Glomerular visceral epithelial cell (primary cell): ENCODE measurements around the gene DLX2.

Experiments used
- DNase-seq: peaks from one replicate; pipeline ENCODE4 v3.0.0-alpha.2; 2016; ENCODE audit errors: extremely low spot score

DLX2 gene

GRCh38 chr2:172107690-172108586 is 5.2 kb upstream of the DLX2 start:
- no peak for DNase-seq

GRCh38 chr2:172106108-172106961 is 3.6 kb upstream of the DLX2 start:
- no peak for DNase-seq

- DNase-seq = no peak
These were observed 2.9 kb upstream of the DLX2 start for GRCh38 chr2:172105471-172106107.

- DNase-seq = peak; percentile 90
These were observed 972 bp upstream of the DLX2 start for GRCh38 chr2:172103471-172104272.

DNA sequence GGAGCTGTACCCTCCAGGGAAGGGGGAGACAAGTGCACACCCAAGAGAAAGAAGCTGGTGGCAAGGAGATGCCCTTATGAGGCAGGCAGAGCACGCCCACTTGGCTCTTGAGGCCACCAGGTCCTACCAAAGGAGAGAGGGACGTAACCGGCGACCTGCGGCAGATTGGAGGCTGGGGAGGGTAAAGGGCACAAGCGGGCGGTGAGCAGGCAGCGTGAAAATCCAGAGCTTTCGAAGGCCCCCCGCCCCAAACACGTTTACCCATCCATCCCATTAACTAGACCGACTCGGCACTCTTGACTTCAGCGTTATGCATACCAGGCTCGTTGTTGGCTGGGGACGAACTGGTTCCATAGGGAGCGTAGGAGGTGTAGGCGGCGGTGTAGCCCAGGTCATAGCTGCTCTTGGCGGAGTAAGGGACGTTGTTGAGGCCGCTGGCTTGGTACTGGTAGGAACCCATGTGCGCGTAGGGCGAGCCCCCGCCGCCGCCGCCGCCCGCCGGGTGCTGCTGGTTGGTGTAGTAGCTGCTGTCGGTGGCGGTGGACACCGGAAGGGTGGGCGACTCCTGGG is 794 bp downstream of the DLX2 start:
- no peak for DNase-seq

DNA sequence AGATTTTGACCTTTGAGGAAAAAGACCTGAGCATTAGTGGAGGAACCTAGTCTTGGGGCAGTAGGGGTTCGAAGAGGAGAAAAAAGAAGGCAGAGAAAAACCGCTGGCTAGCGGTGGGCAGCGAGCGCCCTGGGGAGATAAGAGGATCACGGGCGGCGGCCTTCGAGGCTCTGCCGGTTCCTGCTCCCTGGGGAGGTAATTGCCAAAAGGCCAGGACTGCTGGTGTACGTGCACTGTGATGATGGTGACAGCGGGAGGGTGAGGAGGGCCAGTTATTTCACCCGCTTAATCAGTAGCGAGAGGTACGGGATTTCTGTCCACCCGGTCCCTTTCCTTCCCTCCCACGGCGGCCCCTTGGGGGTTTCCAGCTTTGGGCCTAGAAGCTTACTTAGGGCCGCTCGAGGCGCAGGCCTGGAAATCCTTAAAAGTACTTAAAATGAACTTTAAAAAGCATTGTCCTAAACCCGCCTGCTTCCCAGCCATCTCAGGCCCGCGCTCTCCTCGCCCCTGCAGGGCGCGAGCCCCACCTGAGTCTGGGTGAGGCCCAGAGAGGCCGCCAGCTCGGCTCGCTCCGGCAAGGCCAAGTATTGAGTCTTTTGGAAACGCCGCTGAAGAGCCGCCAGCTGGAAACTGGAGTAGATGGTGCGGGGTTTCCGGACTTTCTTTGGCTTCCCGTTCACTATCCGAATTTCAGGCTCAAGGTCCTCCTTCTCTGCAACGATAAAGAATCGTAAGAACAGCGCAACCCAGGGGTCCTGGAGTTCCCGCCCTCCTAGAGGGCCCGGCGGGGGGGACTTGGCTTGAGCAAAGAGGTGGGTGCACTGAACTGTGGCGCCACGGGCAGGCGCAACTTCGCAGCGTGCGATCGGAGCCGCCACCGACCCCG is 1.5 kb downstream of the DLX2 start:
- no peak for DNase-seq

DNA sequence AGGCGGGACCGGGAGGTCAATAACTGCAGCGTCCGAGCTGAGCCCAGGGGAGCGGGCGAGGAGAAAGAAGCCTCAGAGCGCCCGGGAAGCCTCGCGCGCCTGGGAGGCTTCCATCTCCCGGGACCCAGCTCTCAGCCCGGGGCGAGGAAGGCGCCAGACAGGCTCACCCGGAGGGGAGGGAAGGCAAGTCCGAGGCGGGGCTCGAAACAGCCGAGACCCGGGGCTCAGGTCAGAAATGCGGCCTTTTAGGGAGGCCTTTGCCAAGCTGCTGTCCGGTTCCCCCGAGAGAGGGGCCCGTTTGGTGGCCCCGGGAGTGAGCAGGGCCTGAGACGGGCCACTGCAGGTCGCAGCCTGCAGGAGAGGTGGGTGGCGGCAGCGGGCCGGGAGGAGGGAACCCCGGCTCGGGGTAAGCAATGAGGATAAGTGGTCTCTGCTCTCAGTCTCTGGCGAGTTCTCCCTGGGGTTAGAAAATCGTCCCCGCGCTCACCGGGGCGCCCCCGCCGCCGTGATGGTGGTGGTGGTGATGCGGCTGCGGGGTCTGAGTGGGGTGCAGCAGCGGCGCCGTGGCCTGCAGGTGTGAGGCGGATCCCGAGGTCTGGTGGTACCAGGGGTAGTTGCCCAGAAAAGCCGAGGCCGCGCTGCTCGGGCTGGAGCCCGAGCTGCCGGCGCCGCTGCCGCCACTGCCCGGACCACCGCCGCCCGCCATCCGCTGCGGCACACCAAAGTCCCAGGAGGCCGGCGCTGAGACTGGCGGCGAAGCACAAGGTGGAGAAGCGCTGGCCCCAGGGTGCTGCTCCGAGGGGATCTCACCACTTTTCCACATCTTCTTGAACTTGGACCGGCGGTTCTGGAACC is 2.4 kb downstream of the DLX2 start:
- no peak for DNase-seq

GRCh38 chr2:172099472-172100079 is 3.1 kb downstream of the DLX2 start:
- no peak for DNase-seq

- DNase-seq = peak; percentile 93
These were observed 3.8 kb downstream of the DLX2 start for GRCh38 chr2:172098650-172099471.

DNA sequence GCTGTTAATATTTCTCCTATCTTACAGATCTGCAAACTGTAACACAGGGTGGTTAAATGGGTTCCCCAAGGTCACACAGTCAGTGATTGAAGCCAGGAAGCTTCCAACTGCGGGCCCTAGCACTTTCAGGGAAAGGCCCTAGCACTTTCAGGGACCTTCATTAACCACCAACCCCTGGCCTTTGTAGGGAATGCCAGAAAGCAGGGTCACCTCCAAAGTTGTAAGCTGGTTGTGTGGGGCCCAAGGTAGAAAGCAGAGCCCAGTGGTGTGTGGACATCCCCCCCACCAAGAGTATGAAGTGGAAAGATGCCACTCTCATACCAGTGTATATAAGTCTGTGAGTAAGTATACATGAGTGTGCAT is 4.4 kb downstream of the DLX2 start:
- peak; percentile 42 for DNase-seq

GRCh38 chr2:172097557-172098131 is 5.1 kb downstream of the DLX2 start:
- peak; percentile 82 for DNase-seq

DNA sequence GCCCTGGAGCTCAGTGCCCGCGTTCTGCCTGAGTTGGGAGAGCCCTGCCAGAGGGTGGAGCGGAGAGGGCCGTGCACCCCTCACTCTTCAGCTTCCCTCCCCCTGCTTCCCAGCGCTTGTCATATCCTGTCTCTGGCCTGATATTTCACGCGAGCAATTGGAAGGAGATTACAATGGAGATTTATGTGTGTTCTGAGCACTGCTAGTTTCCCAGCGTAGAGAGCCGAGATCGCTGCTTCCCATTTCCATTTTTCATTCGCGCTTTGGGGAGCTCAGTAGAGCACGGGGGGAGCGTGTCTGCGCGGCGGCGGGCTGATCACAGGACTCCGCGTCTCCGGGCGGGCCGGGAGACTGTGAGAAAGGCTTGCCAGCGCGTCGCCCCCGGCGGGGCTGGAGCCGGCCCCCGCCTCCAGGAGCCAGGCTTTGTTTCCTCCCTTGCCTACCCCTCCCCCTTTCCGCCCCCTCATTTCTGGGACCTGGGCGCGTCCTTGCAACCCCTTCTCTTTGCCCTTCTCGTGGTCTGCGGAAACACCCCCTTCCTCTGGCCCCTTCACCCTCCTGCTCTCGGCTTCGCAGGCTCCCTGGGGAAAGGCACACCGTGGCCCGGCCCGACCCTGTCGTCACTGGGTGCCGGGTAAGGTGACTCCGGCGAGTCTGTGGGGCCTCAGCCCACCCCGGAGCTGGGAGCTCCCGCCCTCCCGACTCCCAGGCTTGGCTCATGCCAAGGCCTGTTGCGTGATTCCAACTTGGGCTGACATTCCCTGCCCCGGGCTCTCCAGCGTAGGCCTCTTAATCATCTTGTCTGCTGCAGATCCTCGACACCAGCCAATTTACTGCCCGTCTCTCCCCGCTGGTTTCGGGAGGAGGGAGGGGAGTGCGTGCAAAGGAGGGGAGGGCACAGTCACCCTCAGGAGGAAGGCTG is 5.8 kb downstream of the DLX2 start:
- DNase-seq = peak; percentile 85

DNA sequence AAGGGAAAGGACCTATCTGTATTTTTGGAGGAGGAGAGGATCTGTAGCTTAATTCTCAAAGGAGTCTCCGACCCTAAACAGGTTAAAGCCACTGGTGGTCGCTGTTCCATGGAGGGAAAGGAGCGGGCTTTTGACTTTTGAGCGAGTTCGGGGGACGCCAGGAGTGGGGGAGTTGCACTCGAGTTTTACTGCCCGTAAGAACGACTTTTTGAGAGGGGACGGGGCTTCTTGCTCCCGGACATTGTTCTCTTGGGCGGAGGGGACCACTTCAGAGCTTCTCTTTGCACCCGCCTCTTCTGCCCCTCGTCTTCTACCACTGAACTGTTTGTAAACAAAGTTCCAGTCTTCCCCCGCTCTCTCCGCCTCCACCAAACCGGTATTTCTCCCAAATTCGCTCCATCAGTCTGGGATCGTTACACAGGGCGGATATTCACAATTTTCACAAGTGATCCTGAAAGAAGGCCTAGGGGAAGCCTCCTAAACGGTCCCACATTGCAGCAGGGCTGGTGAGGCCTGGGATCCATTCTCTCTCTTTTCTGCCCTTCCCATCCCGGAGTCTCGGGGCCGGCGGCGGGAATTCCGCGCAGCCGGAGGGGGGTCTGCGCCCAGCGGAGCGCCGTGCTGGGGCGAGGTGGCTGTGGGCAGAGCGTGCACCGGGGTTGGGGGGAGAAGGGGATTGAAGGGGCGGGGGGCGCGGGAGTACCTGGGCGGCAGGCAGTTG is 6.6 kb downstream of the DLX2 start:
- peak; percentile 27 for DNase-seq

- peak; percentile 95 for DNase-seq
These were observed 7.4 kb downstream of the DLX2 start for GRCh38 chr2:172095146-172095904.
